HT1080 (cell line): ENCODE measurements around the gene KERA. TPM values are rescaled to one million over a fixed set of nuclear protein-coding genes. Genes with fewer than 3 reads are reported as not detected.
A peak's percentile ranks its signal among the peaks of the same experiment; 100 is the strongest.

ENCODE experiments used
- DNase-seq: peaks from one replicate; pipeline ENCODE4 v3.0.0-alpha.2; 2015; ENCODE audit warnings: low read depth
- total RNA-seq: library from RNA; depleted of rRNA; stranded (reverse); fragments of >200 nt; shearing (Covaris generic); gene quantifications from 2 replicates; pipeline ENCODE4 v1.2.3, GENCODE V29; 2014; rRNA removed

KERA gene
- total RNA-seq, 1 experiment from 2014 or later: not detected

DNA sequence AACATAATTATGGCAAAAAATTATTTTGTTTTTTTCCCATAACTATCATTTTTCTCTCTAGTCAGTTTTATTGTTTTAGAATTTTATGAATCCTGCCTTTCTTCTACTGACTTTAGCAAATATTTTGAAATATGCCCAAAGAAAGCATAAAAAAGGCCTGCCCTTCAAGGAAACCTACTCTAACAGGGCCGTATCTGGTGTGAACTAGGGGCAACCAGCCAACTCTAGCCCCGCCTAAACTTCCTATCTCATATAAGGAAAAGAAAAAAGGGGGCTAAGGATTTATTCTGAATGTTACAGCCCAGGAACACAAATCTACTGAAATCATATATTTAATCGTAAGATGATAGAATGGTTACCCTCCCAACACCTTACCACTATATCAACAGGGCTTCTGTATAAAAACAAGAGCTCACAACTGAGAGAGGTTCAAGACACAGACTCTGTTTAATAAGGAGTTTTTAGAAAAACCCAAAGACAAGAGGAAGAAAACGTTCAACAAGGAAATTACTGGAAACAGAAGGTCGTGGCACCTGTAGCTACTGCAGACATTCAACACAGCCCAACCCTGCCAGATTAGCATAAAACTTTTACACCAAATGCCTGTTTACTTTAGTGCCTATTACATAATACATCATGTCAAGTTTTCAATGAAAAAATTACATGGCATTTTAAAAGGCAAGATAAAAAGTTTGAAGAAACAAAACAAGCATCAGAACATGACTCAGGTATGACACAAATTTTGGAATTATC lies 40.1 kb downstream of the KERA start:
- no peak for DNase-seq

DNA sequence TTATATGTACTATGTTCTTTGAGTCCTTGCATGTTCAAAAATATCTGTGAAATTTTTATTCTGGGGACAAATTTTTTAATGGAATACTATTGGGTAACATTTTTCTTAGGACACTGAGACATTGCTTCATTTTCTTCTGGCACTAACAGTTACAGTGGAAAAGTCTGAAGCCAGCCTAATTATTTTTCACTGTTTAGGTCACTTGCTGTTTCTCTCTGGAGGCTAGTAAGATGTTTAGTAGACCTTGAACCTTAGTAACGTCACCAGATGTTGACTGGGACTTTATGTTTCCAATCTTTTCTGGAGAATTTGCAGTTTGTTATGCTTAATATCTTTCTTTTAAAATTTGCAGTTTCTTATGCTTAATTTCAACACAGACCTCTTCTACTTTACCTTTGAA lies 40.8 kb downstream of the KERA start:
- no peak for DNase-seq

DNA sequence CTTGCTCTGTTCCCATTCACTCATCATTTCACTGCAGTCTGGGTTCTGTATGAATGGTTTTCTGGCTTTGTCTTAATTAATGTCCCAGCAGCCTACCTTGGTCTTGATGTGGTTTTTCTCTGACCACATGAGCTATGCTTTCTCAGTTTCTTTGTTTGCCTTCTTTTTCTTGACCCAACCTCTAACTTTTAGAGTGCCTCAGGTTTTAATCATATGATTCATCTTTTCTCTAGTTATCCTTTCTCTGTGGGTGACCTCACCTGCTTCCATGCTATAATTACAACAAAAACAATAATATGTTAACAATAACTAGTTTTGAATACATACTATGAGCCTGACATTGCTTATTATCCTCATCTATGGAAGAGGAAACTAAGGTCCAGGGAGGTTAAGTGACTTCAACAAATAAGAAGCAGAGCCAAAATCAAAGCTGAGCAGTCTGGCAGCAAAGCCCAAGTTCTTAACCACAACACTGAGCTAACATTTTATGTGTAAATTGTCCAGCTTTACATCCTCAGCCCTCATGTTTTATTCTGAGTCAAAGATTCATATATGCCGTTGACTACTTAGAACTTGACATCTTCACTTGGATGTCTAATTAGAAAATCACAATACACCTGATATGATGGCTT lies 48.4 kb downstream of the KERA start:
- peak; percentile 52 for DNase-seq

DNA sequence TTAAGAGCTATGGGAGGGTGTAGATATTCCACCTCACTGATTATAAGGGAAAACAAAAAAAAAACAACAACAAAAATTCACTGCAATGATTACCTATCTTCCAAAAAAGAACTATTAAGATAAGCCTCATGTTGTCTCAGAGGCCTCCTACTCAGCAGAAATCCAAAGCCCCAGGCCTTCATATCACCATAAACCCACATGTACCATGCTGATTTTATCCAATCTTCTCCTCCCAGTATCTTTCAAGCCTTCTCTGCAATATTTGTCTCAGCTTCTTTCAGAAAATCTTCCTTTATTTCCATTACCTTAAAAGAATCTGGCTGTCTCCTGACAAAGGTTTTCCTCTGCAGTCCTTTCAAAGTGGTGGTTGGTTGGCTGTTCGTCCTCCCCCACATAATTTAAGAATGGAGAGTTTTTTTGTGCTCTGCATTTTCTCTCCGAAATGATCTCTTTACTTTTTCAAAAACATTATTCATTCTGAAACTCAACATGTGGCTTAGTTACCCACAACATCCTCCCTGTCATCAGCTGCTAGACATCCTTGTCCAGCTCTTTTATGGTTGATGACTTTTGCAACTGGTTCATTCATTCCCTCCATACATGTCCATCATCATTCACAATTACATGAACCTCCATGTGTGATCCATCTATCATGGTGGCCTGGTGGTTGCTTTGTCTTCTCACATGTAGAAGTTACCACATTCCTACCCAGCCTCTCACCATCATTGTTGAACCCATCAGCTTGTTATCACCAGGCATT lies 50.1 kb downstream of the KERA start:
- DNase-seq: no peak

DNA sequence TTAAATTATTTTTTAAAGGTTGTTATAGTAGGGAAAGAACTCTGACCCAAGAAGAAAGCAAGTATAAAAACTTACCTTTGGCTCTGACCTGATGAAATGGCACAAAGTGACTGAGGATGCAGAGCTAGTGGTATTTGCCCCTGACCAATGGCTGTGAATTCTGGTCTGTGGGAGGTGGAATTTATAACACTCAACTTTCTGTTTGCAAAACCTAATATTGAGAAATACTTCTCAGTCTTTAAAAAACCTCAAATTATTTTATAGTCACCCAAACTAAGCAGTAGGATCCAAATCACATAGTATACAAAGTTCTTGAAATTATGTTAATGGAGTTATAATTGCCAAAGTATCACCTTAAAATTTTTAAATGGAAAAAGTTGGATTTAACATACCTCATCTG lies 53.0 kb downstream of the KERA start, which contains the start of gene EPYC:
TSS of gene EPYC (minus strand) at position 101 of the 400 bp plus-strand sequence. CDS start 2,407 bp downstream, outside the sequence.
- DNase-seq: no peak

DNA sequence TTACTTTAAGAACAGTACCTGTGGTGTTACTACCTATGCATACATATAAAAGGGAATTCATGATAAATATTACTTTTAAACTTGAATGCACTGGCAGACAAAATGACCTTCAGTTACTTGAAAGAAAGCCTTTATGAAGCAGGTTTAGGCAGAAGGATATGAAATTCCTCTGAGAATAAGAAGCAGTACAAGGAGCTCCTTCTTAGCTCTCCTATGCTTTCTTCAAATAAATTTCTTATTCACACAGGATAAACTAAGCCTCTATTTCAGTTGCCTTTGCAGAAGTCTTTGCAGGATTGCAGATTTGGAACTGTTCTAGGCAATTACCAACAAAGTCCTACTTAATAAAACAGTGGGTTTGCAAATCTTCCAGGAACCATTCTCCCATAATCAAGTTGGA lies 54.1 kb downstream of the KERA start:
- DNase-seq: no peak

DNA sequence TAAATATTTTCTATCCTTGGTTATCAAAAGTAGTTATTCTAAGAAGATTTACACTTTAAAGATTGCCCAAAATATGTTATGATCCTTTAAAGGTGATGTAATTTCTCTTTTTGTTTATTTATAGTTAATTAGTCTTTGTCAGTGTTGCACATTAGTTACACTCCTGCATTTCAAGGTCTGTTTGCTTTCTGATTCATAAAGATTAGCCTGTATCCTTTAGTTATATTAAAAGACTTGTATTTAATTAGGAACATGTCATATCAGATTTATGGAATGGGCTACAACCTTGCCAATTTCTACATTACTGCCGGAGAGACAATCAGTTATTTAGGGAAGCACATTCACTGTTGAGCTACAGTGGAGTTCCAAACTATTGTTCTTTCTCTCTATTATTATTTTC lies 56.5 kb downstream of the KERA start:
- no peak for DNase-seq

Other genes with a start within 250 kb of the KERA start
- not detected in 2 replicates for gene CCER1, start 102.8 kb downstream of the KERA start, total RNA-seq
- not detected in 2 replicates for gene EPYC, start 53.1 kb downstream of the KERA start, total RNA-seq
- 0.08 TPM in 1 of 2 replicates, not detected in the other for gene LUM, start 53.5 kb upstream of the KERA start, total RNA-seq
- not detected in 2 replicates for gene DCN, start 124.8 kb upstream of the KERA start, total RNA-seq